ENCODE results near the gene C16orf95.

- TF ChIP-seq CTCF (IDR thresholded peaks at IDR 0.05) (no peak), POLR2A (IDR thresholded peaks at IDR 0.05) (no peak), EP300 (IDR thresholded peaks at IDR 0.05) (no peak), POLR2AphosphoS5 (IDR thresholded peaks at IDR 0.05) (no peak)
Observed at GRCh38 chr16:87331241-87331801, 14.1 kb upstream of the C16orf95 start.
